ENCODE data around the gene KMT2E.
"Not testable (repeated sequence)": the region's sequence is repeated elsewhere in the genome, so short reads cannot be mapped to it uniquely, and the experiment has no call there.

Gene KMT2E

DNA sequence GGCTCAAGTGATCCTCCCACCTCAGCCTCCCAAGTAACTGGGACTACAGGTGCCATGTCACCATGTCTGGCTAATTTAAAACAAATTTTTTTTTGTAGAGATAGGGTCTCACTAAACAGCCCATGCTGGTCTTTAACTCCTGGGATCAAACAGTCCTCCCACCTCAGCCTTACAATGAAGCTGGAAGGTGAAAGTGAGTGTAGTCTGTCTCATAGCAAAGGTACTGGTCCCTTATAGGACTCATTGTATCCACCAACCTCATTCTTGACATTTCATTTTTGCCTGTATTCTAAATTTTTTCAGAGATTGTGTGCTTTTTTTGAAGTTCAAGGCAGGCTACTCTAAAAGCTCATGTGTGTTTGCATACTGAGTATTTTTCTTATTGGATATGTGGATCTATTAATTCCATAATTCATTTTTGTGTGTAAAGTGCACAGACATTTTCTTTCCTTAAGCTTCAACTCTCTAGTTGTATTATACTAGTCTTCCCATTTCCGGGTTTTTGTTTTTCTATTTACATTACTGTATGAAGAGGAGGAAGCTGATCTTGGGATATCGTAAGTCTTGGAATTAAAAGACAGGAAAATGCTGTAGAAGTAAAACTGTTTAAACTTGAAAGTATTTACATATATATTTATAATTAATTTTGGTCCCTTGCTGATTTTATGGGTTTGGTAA lies 13.3 kb downstream of the KMT2E start:
- DNase-seq, result no peak

DNA sequence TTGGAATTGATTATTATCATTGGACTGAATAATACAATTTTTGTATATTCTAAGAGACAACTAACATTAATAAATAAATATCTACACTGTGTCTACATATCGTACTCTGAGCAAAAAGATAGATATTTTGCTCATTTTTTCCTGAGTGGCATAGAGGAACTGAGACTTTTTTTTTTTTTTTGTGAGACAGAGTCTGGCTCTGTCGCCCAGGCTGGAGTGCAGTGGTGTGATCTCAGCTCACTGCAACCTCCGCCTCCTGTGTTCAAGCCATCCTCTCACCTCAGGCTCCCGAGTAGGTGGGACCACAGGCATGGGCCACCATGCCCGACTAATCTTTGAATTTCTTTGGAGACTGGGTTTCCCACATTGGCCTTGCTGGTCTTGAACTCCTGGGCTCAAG lies 14.0 kb downstream of the KMT2E start:
- DNase-seq, result no peak

DNA sequence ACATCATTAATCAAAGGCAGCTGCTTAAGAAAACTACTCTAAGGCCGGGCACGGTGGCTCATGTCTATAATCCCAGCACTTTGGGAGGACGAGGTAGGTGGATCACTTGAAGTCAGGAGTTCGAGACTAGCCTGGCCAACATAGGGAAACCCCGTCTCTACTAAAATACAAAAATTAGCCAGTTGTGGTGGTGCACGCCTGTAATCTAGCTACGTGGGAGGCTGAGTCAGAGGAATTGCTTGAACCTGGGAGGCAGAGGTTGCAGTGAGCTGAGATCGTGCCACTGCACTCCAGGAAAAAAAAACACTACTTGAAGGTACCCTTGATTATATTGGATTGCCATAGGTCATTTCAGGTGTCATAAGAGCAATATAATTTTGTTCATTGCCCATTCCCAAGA lies 14.9 kb downstream of the KMT2E start:
- not testable (repeated sequence) for DNase-seq

DNA sequence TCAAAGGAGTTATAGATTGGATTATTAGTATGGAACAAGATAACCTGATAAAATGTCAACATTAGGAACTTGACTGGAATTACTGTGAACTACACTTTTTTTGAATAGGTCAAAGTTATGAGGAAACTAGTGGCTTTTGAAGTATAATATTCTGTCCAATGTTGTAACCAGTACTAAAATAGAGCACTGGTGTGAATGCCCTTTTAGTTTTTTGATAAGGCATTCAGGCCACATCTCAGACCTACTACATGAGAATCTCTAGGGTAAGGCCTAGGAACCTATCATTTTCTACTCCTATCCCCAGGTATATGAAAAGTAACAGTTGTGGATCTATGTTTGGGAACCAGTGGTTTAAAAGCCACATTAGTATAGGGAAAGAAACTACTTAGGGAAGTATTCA lies 16.4 kb downstream of the KMT2E start:
- no peak for DNase-seq

DNA sequence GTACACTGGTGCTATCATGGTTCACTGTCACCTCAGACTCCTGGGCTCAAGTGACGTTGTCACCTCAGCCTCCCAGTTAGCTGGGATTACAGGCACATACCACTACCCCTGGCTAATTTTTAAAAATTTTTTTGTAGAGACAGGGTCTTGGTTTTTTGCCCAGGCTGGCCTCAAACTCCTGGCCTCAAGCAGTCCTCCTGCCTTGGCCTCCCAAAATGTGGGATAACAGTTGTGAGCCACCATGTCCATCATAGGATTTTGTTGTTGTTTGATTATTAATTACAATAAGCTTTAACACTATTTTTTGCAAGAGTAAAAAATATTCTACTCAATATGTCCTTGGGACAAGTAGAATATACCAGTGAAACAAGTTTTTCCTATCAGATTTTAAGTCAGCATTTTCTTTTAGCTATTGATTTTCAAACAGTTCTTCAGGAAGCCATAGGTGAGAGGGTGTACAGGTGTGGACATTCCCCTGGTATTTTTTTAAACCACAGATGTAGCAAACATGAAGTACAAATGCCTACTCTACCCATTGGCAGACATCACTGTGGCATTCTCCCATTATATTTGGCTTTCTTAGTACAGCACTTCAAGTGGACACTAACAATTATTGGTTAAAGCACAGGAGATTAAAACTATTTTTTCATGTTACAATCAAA lies 18.7 kb downstream of the KMT2E start:
- DNase-seq, result no peak

DNA sequence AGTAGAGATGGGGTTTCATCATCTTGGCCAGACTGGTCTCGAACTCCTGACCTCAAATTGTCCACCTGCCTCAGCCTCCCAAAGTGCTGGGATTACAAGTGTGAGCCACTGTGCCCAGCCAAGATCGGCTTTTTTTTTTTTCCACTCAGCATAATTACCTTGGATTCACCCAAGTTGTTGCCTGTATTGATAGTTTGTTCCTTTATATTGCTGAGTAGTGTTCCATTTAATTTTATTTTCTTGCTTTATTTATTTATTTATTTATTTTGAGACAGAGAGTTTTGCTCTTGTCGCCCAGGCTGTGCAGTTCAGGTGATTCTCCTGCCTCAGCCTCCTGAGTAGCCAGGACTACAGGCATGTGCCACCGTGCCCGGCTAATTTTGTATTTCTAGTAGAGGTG lies 21.3 kb downstream of the KMT2E start:
- DNase-seq, result no peak

DNA sequence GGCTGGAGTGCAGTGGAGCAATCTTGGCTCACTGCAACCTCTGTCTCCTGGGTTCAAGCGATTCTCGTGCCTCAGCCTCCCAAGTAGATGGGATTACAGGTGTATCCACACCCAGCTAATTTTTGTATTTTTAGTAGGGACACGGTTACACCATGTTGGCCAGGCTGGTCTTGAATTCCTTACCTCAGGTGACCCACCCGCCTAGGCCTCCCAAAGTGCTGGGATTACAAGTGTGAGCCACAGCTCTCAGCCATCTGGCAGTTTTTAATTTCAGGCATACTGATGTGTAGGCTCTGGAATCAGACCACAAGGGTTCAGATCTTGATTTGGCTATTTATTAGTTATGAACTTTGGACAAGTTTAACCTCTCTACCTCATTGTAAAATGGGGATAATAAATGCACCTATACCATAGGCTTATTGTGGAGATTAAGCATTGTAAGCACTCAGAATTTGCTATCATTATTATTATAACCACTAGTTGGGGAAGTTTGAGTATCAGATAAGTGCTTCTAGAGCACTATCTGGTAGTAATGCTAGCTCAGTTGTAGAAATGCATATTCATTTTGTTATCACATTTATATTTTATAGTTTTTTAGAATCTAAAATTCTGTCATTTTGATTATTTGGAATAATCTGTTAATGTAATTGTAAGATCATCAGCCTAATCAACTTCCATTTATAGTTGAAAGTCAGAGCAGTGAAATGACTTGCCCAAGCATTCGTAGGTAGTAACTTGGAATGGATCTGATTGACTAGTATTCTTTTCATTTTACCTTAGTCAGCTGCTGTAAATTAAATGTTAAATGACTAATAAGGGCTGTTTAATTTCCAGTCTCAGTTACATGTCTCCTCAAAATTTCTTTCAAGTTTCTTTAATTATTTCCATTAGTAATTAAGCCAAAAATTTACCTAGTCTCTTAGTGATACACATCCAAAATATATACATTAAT lies 22.5 kb downstream of the KMT2E start:
- no peak for DNase-seq

DNA sequence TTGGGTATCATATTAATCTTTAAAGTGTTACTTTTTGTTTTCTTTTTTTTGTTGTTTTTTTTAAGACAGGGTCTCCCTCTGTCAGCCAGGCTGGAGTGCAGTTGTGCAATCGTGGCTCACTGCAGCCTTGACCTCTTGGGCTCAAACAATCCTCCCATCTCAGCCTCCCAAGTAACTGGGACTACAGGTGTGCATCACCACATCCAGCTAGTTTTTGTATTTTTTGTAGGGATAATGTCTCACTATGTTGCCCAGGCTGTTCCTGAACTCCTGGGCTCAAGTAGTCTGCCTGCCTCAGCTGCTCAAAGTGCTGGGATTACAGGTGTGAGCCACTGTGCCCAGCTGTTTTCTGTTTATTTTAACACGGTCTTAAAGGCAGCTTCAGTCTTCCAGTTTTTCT lies 23.3 kb downstream of the KMT2E start:
- no peak for DNase-seq

DNA sequence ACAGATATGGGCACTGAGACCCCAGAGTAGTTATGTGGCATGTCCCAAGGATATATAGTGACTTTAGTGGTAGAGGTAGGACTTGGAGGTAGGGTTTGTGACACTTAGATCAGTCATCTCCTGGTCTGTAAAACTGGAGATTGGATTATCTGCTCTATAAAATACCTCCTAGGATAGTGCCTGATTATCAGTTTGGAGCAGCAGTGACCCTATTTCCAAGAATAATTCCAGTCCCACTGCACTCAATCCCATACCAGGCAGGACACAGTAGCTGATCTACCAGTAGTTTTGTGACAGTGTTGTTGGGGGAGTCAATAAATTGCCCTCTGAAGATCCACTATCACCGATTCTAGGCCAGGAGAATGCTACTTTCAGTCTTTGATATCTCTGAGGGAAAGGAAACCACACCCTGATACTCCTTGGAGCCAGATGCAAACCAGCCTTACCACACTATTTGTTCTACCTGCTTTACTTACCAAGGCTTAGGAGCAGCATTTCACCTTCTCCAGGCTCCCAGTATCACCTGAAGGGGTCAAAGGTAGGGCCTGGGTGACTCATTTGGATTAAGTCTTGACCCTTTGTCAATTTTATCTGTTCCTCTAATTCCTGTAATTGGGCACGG lies 30.6 kb downstream of the KMT2E start:
- no peak for DNase-seq

DNA sequence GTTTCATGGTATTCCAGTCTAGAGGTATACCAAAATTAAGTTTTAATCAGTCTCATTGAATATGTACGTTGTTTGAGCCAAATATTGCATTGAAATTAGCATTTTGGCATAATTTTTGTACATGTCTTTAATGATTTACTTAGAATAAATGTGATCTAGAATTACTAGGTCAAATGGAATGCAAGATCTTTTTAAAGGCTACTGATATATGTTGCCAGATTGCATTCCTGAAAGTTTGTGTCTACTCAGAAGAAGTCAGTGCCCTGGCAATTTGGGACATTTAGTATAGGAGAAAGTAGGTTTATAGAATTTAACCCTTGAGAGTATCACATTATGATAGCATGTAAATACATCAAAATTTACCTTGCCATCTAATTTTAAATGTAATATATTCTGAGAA lies 32.4 kb downstream of the KMT2E start:
- no peak for DNase-seq

DNA sequence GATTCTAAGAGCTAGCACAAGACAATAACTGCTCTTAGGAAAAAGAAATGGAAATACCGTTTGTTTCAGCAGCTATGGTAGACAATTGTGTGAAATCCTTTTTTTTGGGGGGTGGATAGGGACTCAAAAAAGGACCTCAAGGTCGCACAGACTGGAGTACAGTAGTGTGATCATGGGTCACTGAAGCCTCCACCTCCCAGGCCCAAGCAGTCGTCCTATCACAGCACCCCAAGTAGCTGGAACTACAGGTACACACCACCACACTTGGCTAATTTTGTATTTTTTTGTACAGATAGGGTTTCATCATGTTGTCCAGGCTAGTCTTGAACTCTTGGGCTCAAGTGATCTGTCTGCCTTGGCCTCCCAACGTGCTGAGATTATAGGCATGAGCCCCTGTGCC lies 33.9 kb downstream of the KMT2E start:
- DNase-seq, result no peak

DNA sequence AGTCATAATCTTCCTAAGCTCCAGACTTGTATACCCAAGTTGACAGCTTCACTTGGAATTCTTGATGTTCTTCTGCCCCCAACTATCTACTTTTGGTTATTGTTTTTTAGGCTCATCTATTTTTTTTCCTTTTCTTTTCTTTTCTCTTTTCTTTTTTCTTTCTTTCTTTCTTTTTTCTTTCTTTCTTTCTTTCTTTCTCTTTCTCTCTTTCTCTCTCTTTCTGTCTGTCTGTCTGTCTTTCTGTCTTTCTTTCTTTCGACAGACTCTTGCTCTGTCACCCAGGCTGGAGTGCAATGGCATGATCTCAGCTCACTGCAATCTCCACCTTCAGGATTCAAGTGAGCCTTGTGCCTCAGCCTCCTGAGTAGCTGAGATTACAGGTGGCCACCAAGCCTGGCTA lies 36.5 kb downstream of the KMT2E start:
- no peak for DNase-seq

DNA sequence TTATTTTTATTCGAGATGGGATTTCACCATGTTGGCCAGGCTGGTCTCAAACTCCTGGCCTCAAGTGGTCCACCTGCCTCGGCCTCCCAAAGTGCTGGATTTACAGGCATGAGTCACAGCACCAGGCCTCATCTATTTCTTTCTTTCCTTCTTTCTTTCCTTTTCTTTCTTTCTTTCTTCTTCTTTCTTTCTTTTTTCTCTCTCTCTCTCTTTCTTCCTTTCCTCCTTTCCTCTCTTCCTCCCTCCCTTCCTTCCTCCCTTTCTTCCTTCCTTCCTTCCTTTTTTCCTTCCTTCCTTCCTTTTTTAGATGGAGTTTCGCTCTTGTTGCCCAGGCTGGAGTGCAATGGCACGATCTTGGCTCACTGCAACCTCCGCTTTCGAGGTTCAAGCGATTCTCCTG lies 36.9 kb downstream of the KMT2E start:
- not testable (repeated sequence) for DNase-seq

DNA sequence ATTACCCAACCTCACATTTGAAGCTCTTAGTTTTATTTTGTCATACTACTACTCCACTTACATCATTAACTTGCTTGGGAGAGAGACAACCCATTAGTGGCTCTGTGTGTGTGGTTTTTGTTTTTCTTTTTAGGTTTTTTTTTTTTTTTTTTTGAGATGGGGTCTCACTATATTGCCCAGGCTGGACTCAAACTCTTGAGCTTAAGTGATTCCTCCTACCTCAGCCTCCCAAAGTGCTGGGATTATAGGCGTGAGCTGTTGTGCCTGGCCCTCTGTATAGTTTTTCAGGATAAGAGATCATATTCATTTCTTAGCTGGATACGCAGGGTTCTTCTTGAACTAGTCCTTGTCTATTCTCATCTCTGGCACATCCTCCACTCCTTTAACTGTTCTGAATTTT lies 41.1 kb downstream of the KMT2E start:
- no peak for DNase-seq

DNA sequence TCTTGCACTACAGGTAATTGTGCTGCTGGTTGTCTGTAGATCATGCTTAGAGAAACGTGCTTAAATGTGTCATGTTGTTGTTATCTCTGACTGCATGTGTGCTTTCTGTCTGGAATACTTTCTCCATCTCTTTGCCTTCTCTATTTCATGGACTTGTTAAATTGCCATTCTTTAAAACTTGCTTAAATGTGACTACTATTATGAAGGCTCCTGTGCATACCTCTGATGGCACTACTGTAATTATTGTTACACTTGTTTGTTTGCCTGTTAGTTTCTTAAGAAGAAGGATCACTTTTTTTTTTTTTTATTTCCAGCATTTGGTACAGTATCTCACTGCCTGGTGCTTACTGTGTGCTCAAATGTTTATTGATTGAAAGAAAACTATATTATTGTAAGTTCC lies 41.6 kb downstream of the KMT2E start:
- no peak for DNase-seq

DNA sequence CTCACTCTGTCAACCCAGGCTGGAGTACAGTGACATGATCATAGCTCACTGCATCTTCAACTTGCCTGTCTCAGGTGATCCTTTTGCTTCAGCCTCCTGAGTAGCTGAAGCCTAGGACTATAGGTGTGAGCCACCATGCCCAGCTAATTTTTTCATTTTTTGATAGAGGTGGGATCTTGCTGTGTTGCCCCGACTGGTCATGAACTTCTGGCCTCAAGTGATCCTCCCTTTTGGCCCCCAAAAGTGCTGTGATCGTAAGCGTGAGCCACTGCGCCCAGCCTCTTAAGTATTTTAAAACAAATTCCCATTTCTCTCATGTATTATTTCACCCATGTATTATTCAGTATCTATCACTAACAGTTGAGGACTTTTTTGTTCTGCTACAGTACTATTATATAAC lies 43.5 kb downstream of the KMT2E start:
- no peak for DNase-seq

DNA sequence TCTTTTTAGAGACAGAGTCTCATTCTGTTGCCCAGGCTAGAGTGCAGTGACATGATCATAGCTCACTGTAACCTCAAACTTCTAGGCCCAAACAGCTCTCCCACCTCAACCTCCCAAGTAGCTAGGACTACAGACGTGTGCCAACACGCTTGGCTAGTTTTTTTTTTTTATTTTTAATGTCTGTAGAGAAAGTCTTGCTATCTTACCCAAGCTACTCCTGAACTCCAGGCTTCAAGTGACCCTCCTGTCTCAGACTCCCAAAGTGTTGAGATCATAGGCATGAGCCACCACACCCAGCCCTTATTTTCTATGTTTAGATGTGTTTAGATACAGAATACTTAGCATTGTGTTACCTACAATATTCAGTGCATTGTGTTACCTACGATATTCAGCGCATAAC lies 46.4 kb downstream of the KMT2E start:
- no peak for DNase-seq

DNA sequence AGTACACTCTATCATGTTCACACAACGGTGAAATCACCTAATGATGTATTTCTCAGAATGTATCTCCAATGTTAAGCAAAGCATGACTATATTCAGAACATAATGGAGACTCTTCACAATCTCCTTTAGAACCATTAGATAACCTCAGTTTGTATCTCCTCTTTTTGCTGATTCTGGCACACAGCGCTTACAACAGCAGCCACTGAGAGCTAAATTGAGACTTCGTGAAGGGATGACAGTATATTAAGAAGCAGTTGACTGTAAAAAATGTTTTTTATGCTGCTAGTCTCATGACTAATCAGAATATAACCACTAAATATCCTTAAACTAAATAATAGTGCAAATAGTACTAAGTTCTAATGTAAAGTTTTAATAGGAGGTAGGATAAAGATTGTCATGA lies 46.9 kb downstream of the KMT2E start:
- no peak for DNase-seq

DNA sequence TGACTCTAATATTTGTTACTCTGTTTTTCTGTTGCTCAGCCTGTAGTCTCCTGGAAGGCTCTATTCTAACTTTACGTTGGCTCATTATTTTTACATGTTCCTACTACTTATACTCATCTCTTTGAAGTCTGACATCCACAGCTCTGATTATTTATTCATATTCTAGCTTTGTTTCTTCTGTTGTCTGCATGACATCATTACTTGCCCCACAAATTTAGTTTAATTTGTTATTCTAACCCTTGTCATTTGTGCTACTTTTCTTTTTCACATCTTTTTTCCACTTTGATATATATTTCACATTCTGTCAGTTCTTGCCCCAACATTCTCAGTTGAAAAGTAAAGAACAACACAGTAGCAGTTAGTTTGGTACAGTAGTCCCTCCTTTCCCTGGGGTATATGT lies 51.1 kb downstream of the KMT2E start:
- DNase-seq, result no peak

DNA sequence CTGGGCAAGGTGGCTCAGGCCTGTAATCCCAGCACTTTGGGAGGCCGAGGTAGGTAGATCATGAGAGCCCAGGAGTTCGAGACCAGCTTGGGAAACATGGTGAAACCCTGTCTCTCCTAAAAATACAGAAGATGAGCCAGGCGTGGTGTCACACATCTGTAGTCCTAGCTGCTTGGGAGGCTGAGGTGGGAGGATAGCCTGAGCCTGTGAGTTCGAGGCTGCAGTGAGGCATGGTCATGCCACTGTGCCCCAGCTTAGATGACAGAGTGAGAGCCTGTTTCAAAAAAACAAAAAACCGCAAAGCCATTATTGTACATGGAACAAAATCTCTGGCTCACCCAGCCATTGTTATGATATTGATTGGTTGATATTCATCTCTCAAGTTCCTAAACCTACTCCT lies 53.7 kb downstream of the KMT2E start:
- DNase-seq, result no peak

DNA sequence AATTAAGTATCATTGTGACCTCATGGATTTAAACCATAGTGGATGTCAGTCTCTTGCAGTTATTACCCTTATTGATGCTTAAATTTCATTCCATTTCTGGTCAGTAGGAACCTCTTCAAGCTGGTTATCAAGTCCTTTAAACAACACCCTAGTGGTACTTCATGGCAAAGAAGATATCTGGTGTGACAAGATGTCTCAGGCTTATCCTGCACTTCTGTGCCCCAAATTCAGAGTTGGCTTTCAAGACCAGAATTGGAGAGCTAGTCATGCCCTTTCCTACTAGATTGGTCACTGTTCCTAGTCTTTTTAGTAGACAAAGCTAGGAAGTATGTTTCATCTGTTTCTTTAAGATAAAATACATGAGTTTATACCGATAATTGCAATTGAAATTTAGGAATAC lies 54.9 kb downstream of the KMT2E start:
- no peak for DNase-seq

DNA sequence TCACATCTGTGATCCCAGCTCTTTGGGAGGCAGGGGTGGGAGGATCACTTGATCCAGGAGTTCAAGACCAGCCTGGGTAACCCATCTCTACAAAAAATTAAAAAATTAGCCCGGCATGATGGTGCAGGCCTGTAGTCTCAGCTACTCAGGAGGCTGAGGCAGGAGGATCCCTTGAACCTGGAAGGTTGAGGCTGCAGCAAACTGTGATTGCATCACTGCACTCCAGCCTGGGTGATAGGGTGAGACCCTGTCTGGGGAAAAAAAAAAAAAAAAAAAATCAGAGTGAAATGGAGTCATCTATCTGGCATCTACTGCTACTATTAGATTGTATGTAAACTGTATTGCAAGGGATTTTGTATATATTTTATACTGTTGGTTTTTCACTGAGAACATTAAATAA lies 59.1 kb downstream of the KMT2E start:
- no peak for DNase-seq

DNA sequence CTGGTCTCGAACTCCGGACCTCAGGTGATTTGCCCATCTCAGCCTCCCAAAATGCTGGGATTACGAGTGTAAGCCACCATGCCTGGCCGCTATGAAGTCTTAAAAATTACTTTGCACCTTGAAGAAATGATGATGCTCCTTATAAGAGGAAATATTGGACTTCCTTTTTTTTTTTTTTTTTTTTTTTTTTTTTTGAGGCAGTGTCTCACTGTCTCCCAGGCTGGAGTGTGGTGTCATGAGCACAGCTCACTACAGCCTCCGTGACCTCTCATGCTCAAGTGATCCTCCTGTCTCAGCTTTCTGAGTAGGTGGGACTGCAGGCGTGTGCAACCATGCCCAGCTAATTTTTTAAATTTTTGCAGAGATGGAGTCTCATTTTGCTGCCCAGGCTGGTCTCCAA lies 65.3 kb downstream of the KMT2E start:
- DNase-seq, result no peak

DNA sequence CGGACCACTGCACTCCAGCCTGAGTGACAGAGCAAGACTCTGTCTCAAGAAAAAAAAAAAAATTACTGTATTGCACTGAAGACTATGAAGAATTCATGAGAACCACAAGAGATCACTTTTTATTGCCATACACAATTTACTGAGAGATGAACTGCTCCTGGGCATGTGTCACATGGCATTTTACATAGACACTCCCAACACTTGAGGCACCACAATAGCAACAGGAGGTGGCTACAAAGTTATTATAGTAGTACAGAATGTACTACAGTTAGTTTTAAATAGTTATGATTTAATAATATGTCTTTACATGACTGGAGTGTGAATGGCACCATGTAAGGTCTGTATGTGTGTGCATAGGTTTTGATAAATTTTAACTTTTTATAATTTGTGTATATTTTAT lies 70.6 kb downstream of the KMT2E start:
- DNase-seq, result no peak

All from activated CD4-positive, alpha-beta T cell treated with anti-CD3 and anti-CD28 coated beads for 4 hours (primary cell).